ENCODE measurements around the gene CTPS2.
A peak's percentile ranks its signal among the peaks of the same experiment; 100 is the strongest.
"Not testable (repeated sequence)": the region's sequence is repeated elsewhere in the genome, so short reads cannot be mapped to it uniquely, and the experiment has no call there.

Gene CTPS2

DNA sequence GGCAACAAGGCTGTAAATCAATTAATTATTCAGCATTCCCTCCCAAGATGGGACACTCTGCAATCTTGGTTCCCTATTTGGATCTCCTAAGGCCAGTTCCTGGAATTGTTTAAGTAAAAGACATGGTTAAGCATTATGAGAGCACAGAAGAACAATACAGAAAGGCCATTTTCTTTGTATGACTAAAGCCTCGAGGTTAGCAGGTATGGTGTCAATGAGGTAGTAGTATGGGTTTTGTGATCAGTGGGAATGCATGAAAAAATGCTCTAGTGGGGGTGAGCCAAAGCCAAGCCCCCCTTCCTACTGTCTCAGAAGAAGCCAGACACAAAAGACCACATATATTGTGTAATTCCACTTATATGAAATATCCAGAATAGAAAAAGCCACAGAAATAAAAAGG is 124.2 kb downstream of the CTPS2 start:
- DNase-seq (ENCODE audit: low read depth, low spot score), result no peak
- Histone ChIP-seq H3K4me1 (ENCODE audit: control insufficient read depth, insufficient read depth, low read length) (peaks cover 2% of the 10 kb centered on the region; the same call in 1 of the 2 replicates), H3K27ac (ENCODE audit: low read length) (no peak overlapping the region), H3K27me3 (ENCODE audit: control insufficient read depth, insufficient read depth, low read length) (no peaks in the 10 kb centered on the region), H3K4me3 (ENCODE audit: low read length) (no peak overlapping the region), H3K36me3 (ENCODE audit: control insufficient read depth, insufficient read depth, low read length) (peaks cover 2% of the 10 kb centered on the region; the same call in 1 of the 2 replicates), H3K9me3 (ENCODE audit: control insufficient read depth, insufficient read depth, low read length) (no peaks in the 10 kb centered on the region)
- no CpG with 5 or more reads among the region's 1 CpG for WGBS (ENCODE audit: insufficient coverage, insufficient read length)

DNA sequence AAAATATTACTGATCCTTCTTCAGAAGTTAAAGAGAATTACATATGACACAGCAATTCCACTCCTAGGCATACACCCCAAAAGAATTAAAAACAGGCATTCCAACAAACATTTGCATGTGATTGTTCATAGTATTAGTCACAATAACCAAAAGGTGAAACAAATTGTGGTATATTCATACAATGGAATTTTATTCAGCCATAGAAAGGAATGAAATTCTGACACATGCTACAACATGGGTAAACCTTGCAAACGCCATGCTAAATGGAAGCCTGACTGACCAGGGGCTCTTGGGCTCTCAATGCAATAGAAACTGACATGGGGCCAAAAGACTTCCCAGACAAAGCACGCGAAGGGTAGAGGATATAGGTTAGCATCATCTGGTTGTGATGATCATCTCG is 124.6 kb downstream of the CTPS2 start:
- no peak for DNase-seq (ENCODE audit: low read depth, low spot score)
- H3K27ac ChIP-seq (ENCODE audit: low read length), result no peak overlapping the region

DNA sequence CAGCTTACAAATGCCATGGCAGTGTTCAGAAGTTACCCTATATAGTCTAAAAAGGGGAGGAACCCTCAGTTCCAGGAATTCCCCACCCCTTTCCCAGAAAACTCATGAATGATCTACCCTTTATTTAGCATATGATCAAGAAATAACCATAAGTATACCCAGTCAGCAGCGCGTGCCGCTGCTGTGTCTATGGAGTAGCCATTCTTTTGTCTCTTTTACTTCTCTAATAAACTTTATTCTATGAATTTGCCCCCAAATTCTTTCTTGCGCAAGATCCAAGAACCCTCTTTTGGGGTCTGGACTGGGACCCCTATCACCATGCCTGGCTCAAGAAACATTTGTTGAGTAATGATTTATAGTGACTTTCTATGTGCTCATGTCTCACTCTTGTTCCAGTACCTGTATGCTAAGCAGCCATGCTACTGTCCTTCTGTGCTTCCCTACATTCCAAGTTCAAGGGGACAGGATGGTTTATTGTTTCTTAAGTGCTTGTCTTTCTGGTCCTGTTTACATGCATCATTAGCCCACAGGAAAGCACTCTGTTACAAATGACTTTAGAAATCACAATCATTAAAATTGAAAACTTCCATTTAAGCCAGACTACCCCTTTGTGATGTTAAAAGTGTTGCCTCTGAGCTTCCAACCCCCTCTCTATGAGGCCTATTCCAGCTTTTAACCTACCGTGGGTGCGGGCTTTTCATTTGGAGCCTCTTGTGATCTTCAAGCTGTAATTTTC is 125.9 kb downstream of the CTPS2 start:
- DNase-seq (ENCODE audit: low read depth, low spot score), result peak; percentile 22
- Histone ChIP-seq H3K9me3 (ENCODE audit: control insufficient read depth, insufficient read depth, low read length) (no peaks in the 10 kb centered on the region), H3K4me3 (ENCODE audit: low read length) (no peak overlapping the region), H3K27me3 (ENCODE audit: control insufficient read depth, insufficient read depth, low read length) (no peaks in the 10 kb centered on the region), H3K36me3 (ENCODE audit: control insufficient read depth, insufficient read depth, low read length) (peaks cover 2% of the 10 kb centered on the region; the same call in 1 of the 2 replicates), H3K4me1 (ENCODE audit: control insufficient read depth, insufficient read depth, low read length) (peaks cover 2% of the 10 kb centered on the region; the same call in 1 of the 2 replicates), H3K27ac (ENCODE audit: low read length) (no peak overlapping the region)
- no CpG with 5 or more reads among the region's 6 CpGs for WGBS (ENCODE audit: insufficient coverage, insufficient read length)

More for the DNA sequence above, 124.6 kb downstream of the CTPS2 start:
- no CpG with 5 or more reads among the region's 4 CpGs for WGBS (ENCODE audit: insufficient coverage, insufficient read length)
- H3K4me3 ChIP-seq (ENCODE audit: low read length), result no peak overlapping the region
- H3K36me3 ChIP-seq (ENCODE audit: control insufficient read depth, insufficient read depth, low read length), result peaks cover 2% of the 10 kb centered on the region; the same call in 1 of the 2 replicates
- no peaks in the 10 kb centered on the region for H3K27me3 ChIP-seq (ENCODE audit: control insufficient read depth, insufficient read depth, low read length)
- no peaks in the 10 kb centered on the region for H3K9me3 ChIP-seq (ENCODE audit: control insufficient read depth, insufficient read depth, low read length)
- H3K4me1 ChIP-seq (ENCODE audit: control insufficient read depth, insufficient read depth, low read length), result peaks cover 2% of the 10 kb centered on the region; the same call in 1 of the 2 replicates

DNA sequence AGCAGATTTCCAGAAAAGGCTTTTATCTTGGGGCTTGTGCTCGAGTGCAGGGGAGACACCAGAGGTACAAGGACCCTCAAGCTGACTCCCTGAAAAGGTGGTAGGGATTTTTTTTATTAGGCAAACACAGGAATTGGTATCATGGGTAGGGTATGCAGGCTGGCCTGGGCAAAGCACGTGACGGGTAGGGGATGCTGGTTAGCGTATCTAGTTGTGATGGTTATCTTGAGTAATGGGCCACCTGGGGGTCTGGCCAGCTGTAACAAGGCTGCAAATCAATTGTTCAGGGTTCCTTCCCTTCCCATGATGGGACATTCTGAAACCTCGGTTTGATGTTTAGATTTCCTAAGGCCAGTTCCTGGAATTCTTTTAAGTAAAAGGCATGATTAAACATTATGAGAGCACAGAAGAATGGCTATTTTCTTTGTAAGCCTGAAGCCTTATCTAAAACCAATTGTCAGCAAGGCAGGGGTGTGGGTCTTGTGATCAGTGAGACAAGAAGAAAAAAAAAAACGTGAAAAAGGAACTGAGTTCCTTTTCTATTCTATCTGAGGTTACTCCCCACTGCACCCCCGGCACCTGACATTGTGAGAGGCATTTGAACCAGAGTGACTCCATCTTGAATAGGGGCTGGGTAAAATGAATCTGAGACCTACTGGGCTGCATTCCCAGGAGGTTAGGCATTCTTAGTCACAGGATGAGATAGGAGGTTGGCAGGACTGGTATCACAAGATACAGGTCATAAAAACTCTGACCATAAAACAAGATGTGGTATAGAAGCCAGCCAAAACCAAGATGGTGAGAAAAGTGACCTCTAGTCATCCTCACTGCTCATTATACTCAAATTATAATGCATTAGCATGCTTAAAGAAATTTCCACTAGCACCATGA is 126.7 kb downstream of the CTPS2 start:
- Histone ChIP-seq H3K4me3 (ENCODE audit: low read length) (no peak overlapping the region), H3K9me3 (ENCODE audit: control insufficient read depth, insufficient read depth, low read length) (no peaks in the 10 kb centered on the region), H3K36me3 (ENCODE audit: control insufficient read depth, insufficient read depth, low read length) (peaks cover 2% of the 10 kb centered on the region; the same call in 1 of the 2 replicates), H3K4me1 (ENCODE audit: control insufficient read depth, insufficient read depth, low read length) (peaks cover 2% of the 10 kb centered on the region; the same call in 1 of the 2 replicates), H3K27me3 (ENCODE audit: control insufficient read depth, insufficient read depth, low read length) (no peaks in the 10 kb centered on the region), H3K27ac (ENCODE audit: low read length) (no peak overlapping the region)
- DNase-seq (ENCODE audit: low read depth, low spot score), result no peak
- WGBS (ENCODE audit: insufficient coverage, insufficient read length), result no CpG with 5 or more reads among the region's 7 CpGs

DNA sequence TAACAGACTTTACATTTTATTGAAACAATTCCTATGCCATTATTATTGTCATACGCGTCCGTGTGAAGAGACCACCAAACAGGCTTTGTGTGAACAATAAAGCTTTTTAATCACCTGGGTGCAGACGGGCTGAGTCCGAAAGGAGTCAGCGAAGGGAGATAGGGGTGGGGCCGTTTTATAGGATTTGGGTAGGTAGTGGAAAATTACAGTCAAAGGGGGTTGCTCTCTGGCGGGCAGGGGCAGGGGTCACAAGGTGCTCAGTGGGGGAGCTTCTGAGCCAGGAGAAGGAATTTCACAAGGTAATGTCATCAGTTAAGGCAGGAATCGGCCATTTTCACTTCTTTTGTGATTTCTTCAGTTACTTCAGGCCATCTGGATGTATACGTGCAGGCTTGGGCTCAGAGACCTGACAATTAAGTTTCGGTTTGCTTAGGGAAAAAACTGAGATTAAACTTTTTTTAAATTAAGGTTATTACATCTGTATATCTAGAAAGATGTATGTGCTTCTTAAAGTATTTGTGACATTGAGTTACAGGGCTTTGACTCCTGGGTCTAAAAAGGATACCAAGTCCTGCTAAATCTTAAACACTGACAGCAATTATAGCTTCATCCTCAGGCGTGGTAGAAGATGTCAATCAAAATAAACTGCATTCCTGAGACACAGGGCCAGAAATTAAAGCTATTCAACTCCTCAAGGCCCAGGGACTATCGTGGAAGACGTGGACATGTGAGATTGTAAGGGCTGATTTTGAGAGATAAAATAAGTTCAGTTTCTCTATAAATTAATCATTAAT is 132.3 kb downstream of the CTPS2 start:
- H3K4me1 ChIP-seq (ENCODE audit: control insufficient read depth, insufficient read depth, low read length); H3K4me3 ChIP-seq (ENCODE audit: low read length); H3K9me3 ChIP-seq (ENCODE audit: control insufficient read depth, insufficient read depth, low read length); DNase-seq (ENCODE audit: low read depth, low spot score); H3K36me3 ChIP-seq (ENCODE audit: control insufficient read depth, insufficient read depth, low read length); H3K27ac ChIP-seq (ENCODE audit: low read length); H3K27me3 ChIP-seq (ENCODE audit: control insufficient read depth, insufficient read depth, low read length): not testable (repeated sequence)
- WGBS (ENCODE audit: insufficient coverage, insufficient read length), result no CpG with 5 or more reads among the region's 14 CpGs

DNA sequence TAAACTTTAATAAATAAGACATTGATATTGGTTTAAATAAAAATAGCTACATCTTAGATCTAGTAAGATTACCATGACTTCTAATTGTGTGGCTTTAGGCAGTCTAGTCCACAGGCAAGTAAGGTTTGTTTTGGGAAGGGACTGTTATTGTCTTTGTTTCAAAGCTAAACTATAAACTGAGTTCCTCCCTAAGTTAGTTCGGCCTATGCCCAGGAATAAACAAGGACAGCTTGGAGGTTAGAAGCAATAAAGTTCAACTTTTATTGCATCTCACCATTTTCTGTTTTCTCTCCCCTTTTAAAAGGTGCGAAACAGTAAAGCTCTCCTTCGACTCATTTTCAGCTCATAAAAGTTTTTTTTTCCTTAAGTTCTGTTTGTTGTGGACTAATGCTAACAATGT is 133.0 kb downstream of the CTPS2 start:
- Histone ChIP-seq H3K27ac (ENCODE audit: low read length) (no peak overlapping the region), H3K27me3 (ENCODE audit: control insufficient read depth, insufficient read depth, low read length) (no peaks in the 10 kb centered on the region), H3K4me3 (ENCODE audit: low read length) (no peak overlapping the region), H3K9me3 (ENCODE audit: control insufficient read depth, insufficient read depth, low read length) (no peaks in the 10 kb centered on the region), H3K4me1 (ENCODE audit: control insufficient read depth, insufficient read depth, low read length) (no peaks in the 10 kb centered on the region; the same call in 1 of the 2 replicates), H3K36me3 (ENCODE audit: control insufficient read depth, insufficient read depth, low read length) (no peaks in the 10 kb centered on the region)
- WGBS (ENCODE audit: insufficient coverage, insufficient read length), result no CpG with 5 or more reads among the region's 3 CpGs
- DNase-seq (ENCODE audit: low read depth, low spot score), result no peak

DNA sequence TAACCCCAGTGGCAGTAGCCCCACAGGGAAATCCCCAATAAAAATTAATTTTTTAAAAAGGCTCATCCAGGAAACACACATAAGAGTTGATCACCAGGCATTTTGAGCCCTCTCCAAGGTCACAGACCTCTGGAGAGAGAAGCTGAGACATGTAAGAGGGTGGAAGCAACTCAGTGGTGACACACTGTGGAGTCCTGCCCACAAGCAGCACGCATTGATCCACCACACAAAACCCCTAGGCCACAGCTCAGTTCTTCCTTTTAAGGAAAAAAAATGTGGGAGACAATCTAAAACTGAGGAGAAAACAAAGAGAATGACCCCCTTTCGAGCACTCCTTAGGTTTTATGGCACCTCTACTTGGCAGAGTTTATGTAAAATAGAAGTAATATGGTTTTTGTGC is 134.3 kb downstream of the CTPS2 start:
- no CpG with 5 or more reads among the region's 2 CpGs for WGBS (ENCODE audit: insufficient coverage, insufficient read length)
- no peaks in the 10 kb centered on the region; the same call in 1 of the 2 replicates for H3K4me1 ChIP-seq (ENCODE audit: control insufficient read depth, insufficient read depth, low read length)
- H3K4me3 ChIP-seq (ENCODE audit: low read length), result no peak overlapping the region
- DNase-seq (ENCODE audit: low read depth, low spot score), result no peak
- H3K27ac ChIP-seq (ENCODE audit: low read length), result no peak overlapping the region
- H3K27me3 ChIP-seq (ENCODE audit: control insufficient read depth, insufficient read depth, low read length), result no peaks in the 10 kb centered on the region
- H3K36me3 ChIP-seq (ENCODE audit: control insufficient read depth, insufficient read depth, low read length), result no peaks in the 10 kb centered on the region
- H3K9me3 ChIP-seq (ENCODE audit: control insufficient read depth, insufficient read depth, low read length), result no peaks in the 10 kb centered on the region

DNA sequence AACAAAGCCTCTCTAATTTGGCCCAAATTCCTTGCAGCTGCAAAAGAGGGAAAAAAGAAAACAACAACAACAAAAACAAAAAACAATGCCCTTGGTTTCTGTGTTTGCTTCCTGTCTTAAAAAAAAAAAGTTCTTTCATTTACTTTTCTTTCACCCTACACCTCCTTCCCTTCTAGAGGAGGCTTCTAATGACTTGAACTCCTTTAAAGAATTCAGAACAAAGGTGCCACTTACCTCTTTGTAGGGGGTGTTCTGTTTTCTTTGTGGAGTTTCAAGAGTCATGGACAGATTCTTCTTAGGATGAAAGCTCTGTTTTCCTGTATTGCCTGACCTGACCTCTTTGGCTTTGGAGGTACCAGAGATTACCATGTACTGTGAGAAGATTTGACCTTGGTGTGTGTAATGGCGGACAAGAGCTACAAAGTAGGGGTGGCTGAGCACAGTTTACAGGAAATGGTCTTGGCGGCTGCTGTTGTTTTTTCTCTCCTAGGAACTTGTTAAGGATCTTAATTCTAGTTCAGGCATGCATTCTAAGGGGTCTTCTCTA is 134.9 kb downstream of the CTPS2 start:
- H3K9me3 ChIP-seq (ENCODE audit: control insufficient read depth, insufficient read depth, low read length), result no peaks in the 10 kb centered on the region
- no peaks in the 10 kb centered on the region; the same call in 1 of the 2 replicates for H3K4me1 ChIP-seq (ENCODE audit: control insufficient read depth, insufficient read depth, low read length)
- no CpG with 5 or more reads among the region's 2 CpGs for WGBS (ENCODE audit: insufficient coverage, insufficient read length)
- no peaks in the 10 kb centered on the region for H3K36me3 ChIP-seq (ENCODE audit: control insufficient read depth, insufficient read depth, low read length)
- H3K4me3 ChIP-seq (ENCODE audit: low read length), result no peak overlapping the region; the same call in 1 of the 2 replicates
- no peaks in the 10 kb centered on the region for H3K27me3 ChIP-seq (ENCODE audit: control insufficient read depth, insufficient read depth, low read length)
- H3K27ac ChIP-seq (ENCODE audit: low read length), result no peak overlapping the region
- no peak for DNase-seq (ENCODE audit: low read depth, low spot score)

DNA sequence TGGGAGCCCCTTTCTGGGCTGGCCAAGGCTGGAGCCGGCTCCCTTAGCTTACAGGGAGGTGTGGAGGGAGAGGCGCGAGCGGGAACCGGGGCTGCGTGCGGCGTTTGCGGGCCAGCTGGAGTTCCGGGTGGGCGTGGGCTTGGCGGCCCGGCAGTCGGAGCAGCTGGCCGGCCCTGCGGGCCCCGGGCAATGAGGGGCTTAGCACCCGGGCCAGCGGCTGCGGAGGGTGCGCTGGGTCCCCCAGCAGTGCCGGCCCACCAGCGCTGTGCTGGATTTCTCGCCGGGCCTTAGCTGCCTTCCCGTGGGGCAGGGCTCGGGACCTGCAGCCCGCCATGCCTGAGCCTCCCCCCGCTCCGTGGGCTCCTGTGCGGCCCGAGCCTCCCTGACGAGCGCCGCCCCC is 137.1 kb downstream of the CTPS2 start:
- H3K27ac ChIP-seq (ENCODE audit: low read length); H3K4me1 ChIP-seq (ENCODE audit: control insufficient read depth, insufficient read depth, low read length); H3K9me3 ChIP-seq (ENCODE audit: control insufficient read depth, insufficient read depth, low read length); H3K36me3 ChIP-seq (ENCODE audit: control insufficient read depth, insufficient read depth, low read length); H3K27me3 ChIP-seq (ENCODE audit: control insufficient read depth, insufficient read depth, low read length); H3K4me3 ChIP-seq (ENCODE audit: low read length); DNase-seq (ENCODE audit: low read depth, low spot score): not testable (repeated sequence)
- no CpG with 5 or more reads among the region's 35 CpGs for WGBS (ENCODE audit: insufficient coverage, insufficient read length)

DNA sequence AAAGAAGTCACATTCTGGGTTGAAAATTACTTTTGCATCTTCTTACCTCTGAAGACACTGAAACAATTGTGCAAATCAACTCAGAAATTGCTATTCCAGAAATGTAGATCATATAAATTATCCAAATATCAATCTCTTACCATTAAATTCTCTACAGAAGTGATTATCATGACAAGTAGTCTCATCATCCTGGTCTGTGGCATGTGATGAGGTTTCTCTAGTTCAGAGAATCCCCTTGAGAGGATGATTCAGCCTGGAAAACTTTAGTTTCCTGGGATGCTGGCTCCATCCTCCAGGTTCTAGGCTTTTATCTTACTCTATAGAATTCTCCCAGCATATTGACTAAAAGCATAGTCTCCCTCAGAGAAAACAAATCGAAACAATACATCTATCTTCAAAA is 138.7 kb downstream of the CTPS2 start:
- H3K9me3 ChIP-seq (ENCODE audit: control insufficient read depth, insufficient read depth, low read length), result no peaks in the 10 kb centered on the region
- H3K36me3 ChIP-seq (ENCODE audit: control insufficient read depth, insufficient read depth, low read length), result no peaks in the 10 kb centered on the region
- no CpG with 5 or more reads among the region's 1 CpG for WGBS (ENCODE audit: insufficient coverage, insufficient read length)
- H3K27ac ChIP-seq (ENCODE audit: low read length), result no peak overlapping the region
- no peak for DNase-seq (ENCODE audit: low read depth, low spot score)
- no peaks in the 10 kb centered on the region; the same call in 1 of the 2 replicates for H3K4me1 ChIP-seq (ENCODE audit: control insufficient read depth, insufficient read depth, low read length)
- no peaks in the 10 kb centered on the region for H3K27me3 ChIP-seq (ENCODE audit: control insufficient read depth, insufficient read depth, low read length)
- no peak overlapping the region for H3K4me3 ChIP-seq (ENCODE audit: low read length)
